Thyroid gland (tissue), 4 donors: ENCODE results near the gene INVS.

Source experiments
- POLR2A ChIP-seq, 2 donors: fragments of 450-650 bp; IDR thresholded peaks; one replicate each; pipeline ENCODE4 v1.6.1; 2017; ENCODE audit warnings: antibody characterized with exemption in 2 of 2, mild to moderate bottlenecking in 2 of 2, moderate library complexity in 1 of 2
- TF ChIP-seq, protein P1 (sequence below), 6 experiments: fragments of 200-600 bp in 3 of 6; fragments of 450-650 bp in 3 of 6; sonication (generic) in 3 of 6; IDR thresholded peaks; one replicate each; pipeline ENCODE4 v1.5.1; 2016 to 2019; ENCODE audit warnings: antibody characterized with exemption in 6 of 6, mild to moderate bottlenecking in 2 of 6, inconsistent platforms in 1 of 6, moderate library complexity in 1 of 6

DNA sequence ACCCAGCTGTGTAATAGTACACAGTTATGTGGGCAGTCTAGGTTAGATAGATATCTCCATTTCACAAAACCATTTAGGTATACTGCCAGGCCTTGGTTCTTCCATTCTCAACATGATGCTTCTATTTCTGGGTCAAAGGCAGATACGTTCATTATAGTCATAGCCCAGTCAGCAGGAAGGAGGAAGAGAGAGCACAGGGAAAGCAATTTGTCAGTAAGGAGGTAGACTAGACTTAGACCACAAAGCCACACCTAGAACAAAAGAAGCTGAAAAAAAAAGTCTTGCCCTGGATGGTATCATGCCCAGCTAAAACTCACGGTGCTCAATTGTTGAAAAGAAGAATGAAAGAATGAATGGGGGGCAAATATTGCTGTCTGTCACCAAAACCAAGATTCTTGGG is 7.6 kb downstream of the INVS start:
- TF ChIP-seq, protein P1, sequence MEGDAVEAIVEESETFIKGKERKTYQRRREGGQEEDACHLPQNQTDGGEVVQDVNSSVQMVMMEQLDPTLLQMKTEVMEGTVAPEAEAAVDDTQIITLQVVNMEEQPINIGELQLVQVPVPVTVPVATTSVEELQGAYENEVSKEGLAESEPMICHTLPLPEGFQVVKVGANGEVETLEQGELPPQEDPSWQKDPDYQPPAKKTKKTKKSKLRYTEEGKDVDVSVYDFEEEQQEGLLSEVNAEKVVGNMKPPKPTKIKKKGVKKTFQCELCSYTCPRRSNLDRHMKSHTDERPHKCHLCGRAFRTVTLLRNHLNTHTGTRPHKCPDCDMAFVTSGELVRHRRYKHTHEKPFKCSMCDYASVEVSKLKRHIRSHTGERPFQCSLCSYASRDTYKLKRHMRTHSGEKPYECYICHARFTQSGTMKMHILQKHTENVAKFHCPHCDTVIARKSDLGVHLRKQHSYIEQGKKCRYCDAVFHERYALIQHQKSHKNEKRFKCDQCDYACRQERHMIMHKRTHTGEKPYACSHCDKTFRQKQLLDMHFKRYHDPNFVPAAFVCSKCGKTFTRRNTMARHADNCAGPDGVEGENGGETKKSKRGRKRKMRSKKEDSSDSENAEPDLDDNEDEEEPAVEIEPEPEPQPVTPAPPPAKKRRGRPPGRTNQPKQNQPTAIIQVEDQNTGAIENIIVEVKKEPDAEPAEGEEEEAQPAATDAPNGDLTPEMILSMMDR (IDR thresholded peaks at IDR 0.05), result no peak
- TF ChIP-seq POLR2A (IDR thresholded peaks at IDR 0.05), result no peak
